ENCODE data around the gene C10orf88.

Gene C10orf88

DNA sequence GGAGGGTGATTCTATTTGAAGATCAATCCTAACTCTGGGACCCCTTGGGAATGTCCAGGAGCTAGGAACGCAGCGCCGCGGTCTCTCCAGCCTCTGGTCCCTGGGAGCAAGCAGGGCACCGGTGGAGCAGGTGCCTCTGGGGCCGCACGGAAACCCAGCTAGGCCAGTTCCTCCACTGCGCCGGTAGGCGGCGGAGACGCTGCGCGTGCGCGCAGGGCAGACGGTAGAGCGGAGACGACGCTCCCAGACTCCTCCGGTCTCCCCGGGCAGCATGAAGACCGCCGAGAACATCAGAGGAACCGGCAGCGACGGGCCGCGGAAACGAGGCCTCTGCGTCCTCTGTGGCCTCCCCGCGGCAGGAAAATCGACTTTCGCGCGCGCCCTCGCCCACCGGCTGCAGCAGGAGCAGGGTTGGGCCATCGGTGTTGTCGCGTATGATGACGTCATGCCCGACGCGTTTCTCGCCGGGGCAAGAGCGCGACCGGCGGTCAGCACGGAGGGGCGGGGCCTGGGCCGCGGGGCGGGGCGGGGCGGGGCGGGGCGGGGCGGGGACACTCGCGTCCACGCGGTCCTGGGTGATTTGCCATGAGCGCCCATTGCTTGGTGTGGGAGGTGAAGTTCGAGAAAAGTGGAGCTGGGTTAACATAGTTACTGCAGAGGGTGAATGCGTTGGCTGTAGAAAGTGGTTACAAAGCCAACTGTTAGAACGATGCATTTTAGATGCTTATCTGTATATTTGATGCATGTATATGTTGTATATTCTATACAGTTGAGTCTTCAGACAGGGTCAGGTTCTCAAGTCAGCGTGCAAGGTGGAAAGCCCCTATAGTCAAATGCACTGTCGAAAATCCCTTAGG lies 26.4 kb upstream of the C10orf88 start, which contains the start of gene PSTK:
Gene PSTK, plus strand, starts transcription at position 193 of the 857 bp plus-strand sequence. Its CDS starts 79 bp downstream, at position 272.
- TF ChIP-seq, protein P1, sequence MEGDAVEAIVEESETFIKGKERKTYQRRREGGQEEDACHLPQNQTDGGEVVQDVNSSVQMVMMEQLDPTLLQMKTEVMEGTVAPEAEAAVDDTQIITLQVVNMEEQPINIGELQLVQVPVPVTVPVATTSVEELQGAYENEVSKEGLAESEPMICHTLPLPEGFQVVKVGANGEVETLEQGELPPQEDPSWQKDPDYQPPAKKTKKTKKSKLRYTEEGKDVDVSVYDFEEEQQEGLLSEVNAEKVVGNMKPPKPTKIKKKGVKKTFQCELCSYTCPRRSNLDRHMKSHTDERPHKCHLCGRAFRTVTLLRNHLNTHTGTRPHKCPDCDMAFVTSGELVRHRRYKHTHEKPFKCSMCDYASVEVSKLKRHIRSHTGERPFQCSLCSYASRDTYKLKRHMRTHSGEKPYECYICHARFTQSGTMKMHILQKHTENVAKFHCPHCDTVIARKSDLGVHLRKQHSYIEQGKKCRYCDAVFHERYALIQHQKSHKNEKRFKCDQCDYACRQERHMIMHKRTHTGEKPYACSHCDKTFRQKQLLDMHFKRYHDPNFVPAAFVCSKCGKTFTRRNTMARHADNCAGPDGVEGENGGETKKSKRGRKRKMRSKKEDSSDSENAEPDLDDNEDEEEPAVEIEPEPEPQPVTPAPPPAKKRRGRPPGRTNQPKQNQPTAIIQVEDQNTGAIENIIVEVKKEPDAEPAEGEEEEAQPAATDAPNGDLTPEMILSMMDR (IDR thresholded peaks at IDR 0.05; ENCODE audit: unreplicated experiment in 3 of 3): peak; percentile 96 to 99 (median 97)
- Mint-ChIP-seq H3K4me1 (peaks cover 15% of the 10 kb centered on the region), H3K27ac (peak within 1 kb of the TSS; percentile 88 to 96 (median 96)), H3K36me3 (ENCODE audit: low read depth) (peaks cover 9% of the 10 kb centered on the region), H3K27me3 (ENCODE audit: low read depth) (no peaks in the 10 kb centered on the region), H3K4me3 (peak within 1 kb of the TSS; percentile 91 to 92 (median 91)), H3K9me3 (no peaks in the 10 kb centered on the region)

DNA sequence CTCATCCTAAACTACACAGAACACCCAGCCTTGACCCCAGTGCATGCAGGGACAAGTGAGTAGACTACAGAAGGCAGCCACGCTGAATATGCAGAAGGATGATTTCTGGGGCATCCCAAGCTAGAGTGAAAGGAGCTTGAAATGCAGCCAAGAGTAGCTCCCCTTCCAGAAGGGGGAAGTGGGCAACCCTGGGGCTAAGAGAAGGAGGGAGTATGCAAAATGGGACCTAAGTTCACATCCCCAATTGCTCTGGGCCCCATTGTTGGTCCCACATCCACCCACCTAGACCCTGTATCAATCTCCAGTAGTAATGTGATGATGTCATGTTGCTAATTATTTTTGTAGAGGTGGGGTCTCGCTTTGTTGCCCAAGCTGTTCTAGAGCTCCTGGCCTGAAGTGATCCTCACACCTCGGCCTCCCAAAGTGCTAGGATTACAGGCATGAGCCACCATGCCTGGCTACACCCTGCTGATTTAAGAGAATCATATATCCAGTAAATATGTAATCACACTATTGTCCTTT lies 20.6 kb upstream of the C10orf88 start:
- Mint-ChIP-seq H3K9me3 (no peaks in the 10 kb centered on the region), H3K36me3 (ENCODE audit: low read depth) (no peaks in the 10 kb centered on the region), H3K27ac (no peak overlapping the region), H3K27me3 (ENCODE audit: low read depth) (no peaks in the 10 kb centered on the region), H3K4me1 (no peaks in the 10 kb centered on the region), H3K4me3 (no peak overlapping the region)
- TF ChIP-seq, protein P1 (IDR thresholded peaks at IDR 0.05; ENCODE audit: unreplicated experiment in 3 of 3): no peak

DNA sequence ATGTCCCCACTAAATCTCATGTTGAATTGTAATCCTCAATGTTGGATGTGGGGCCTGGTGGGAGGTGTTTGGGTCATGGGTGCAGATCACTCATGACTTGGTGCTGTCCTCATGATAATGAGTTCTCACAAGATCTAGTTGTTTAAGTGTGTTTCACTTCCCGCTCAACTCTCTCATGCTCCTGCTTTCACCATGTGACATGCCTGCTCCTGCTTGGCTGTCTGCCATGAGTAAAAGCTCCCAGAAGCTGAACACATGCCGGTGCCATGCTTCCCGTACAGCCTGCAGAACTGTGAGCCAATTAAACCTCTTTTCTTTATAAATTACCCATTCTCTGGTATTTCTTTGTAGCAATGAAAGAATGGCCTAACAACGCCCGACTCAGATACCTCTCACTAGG lies 20.0 kb upstream of the C10orf88 start:
- H3K9me3 Mint-ChIP-seq: no peaks in the 10 kb centered on the region
- no peaks in the 10 kb centered on the region for H3K27me3 Mint-ChIP-seq (ENCODE audit: low read depth)
- H3K36me3 Mint-ChIP-seq (ENCODE audit: low read depth): no peaks in the 10 kb centered on the region
- H3K4me3 Mint-ChIP-seq: no peak overlapping the region
- H3K4me1 Mint-ChIP-seq: no peaks in the 10 kb centered on the region
- TF ChIP-seq, protein P1 (IDR thresholded peaks at IDR 0.05; ENCODE audit: unreplicated experiment in 3 of 3): no peak
- no peak overlapping the region for H3K27ac Mint-ChIP-seq

DNA sequence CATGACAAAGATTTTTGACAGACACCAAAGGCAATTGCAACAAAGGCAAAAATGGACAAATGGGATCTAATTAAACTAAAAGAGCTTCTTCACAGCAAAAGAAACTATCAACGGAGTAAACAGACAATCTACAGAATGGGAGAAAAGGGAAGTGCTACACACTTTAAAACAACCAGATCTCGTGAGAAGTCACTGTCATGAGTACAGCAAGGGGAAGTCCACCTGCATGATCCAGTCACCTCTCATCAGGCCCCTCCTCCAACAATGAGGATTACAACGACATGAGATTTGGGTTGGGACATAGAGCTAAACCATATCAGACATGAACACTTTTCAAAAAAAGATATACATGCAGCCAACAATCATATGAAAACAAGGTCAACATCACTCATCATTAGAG lies 14.7 kb upstream of the C10orf88 start:
- no peaks in the 10 kb centered on the region for H3K27me3 Mint-ChIP-seq (ENCODE audit: low read depth)

DNA sequence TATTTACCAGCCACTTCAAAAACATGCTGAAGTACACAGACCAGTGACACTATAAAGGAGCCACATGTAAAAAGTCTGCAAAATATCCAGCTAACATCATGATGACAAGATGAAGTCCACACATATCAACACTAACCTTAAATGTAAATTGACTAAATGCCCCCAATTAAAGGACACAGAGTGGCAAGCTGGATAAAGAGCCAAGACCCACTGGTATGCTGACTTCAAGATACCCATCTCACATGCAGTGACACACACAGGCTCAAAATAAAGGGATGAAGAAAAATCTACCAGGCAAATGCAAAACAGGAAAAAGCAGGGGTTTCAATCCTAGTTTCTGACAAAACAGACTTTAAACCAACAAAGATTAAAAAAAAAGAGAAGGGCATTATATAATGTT lies 12.9 kb upstream of the C10orf88 start:
- Mint-ChIP-seq H3K9me3 (peaks cover 37% of the 10 kb centered on the region), H3K36me3 (ENCODE audit: low read depth) (peaks cover 5% of the 10 kb centered on the region), H3K27me3 (ENCODE audit: low read depth) (no peaks in the 10 kb centered on the region), H3K27ac (no peak overlapping the region), H3K4me3 (no peak overlapping the region), H3K4me1 (no peaks in the 10 kb centered on the region)
- TF ChIP-seq, protein P1 (IDR thresholded peaks at IDR 0.05; ENCODE audit: unreplicated experiment in 3 of 3): no peak

More for the DNA sequence above, 14.7 kb upstream of the C10orf88 start:
- Mint-ChIP-seq H3K36me3 (ENCODE audit: low read depth) (peaks cover 5% of the 10 kb centered on the region), H3K4me1 (no peaks in the 10 kb centered on the region), H3K9me3 (peaks cover 37% of the 10 kb centered on the region), H3K27ac (no peak overlapping the region), H3K4me3 (no peak overlapping the region)
- TF ChIP-seq, protein P1 (IDR thresholded peaks at IDR 0.05; ENCODE audit: unreplicated experiment in 3 of 3): no peak

All from nephron (organoid).